ENCODE measurements around the gene NCKAP1. TPM values are rescaled to one million over a fixed set of nuclear protein-coding genes. Genes with fewer than 3 reads are reported as not detected.

The NCKAP1 gene
- total RNA-seq, 1 donor from 2014 or later, result 55.7 TPM

- Histone ChIP-seq H3K36me3 (peaks cover 9 to 31% of the 10 kb centered on the region in 2 donors), H3K27ac (no peak overlapping the region), H3K4me1 (peaks cover 0 to 5% of the 10 kb centered on the region in 2 donors), H3K27me3 (no peaks in the 10 kb centered on the region), H3K4me3 (no peak overlapping the region), H3K9me3 (no peaks in the 10 kb centered on the region)
- no peak for TF ChIP-seq CTCF (IDR thresholded peaks at IDR 0.05)
- DNase-seq (ENCODE audit: low spot score in 2 of 2), result no peak
- intact Hi-C loops (cut with DNase I), result no loop called here
These were observed 123.4 kb downstream of the NCKAP1 start for GRCh38 chr2:182914852-182915251.

GRCh38 chr2:182913064-182913463, 125.2 kb downstream of the NCKAP1 start:
- no peak for DNase-seq (ENCODE audit: low spot score in 2 of 2)
- no peaks in the 10 kb centered on the region for H3K9me3 ChIP-seq
- H3K36me3 ChIP-seq, result peaks cover 9 to 37% of the 10 kb centered on the region in 2 donors
- intact Hi-C loops (cut with DNase I), result no loop called here
- no peak for TF ChIP-seq CTCF (IDR thresholded peaks at IDR 0.05)
- H3K27ac ChIP-seq, result no peak overlapping the region
- H3K4me1 ChIP-seq, result peaks cover 0 to 5% of the 10 kb centered on the region in 2 donors
- no peaks in the 10 kb centered on the region for H3K27me3 ChIP-seq
- H3K4me3 ChIP-seq, result no peak overlapping the region

- no peak overlapping the region for H3K27ac ChIP-seq
- H3K36me3 ChIP-seq, result peaks cover 9 to 37% of the 10 kb centered on the region in 2 donors
- intact Hi-C loops (cut with DNase I), result no loop called here
- H3K27me3 ChIP-seq, result no peaks in the 10 kb centered on the region
- H3K9me3 ChIP-seq, result no peaks in the 10 kb centered on the region
- no peak for DNase-seq (ENCODE audit: low spot score in 2 of 2)
- H3K4me1 ChIP-seq, result peaks cover 0 to 5% of the 10 kb centered on the region in 2 donors
- H3K4me3 ChIP-seq, result no peak overlapping the region
- no peak for TF ChIP-seq CTCF (IDR thresholded peaks at IDR 0.05)
These were observed 125.7 kb downstream of the NCKAP1 start for GRCh38 chr2:182912518-182912915.

- intact Hi-C loops (cut with DNase I), result no loop called here
- no peak for TF ChIP-seq CTCF (IDR thresholded peaks at IDR 0.05)
- Histone ChIP-seq H3K4me3 (no peak overlapping the region), H3K27ac (no peak overlapping the region), H3K27me3 (no peaks in the 10 kb centered on the region), H3K36me3 (peaks cover 9 to 37% of the 10 kb centered on the region in 2 donors), H3K9me3 (no peaks in the 10 kb centered on the region), H3K4me1 (peaks cover 0 to 7% of the 10 kb centered on the region in 2 donors)
- no peak for DNase-seq (ENCODE audit: low spot score in 2 of 2)
These were observed 126.3 kb downstream of the NCKAP1 start for GRCh38 chr2:182911813-182912517.

- no peak for DNase-seq (ENCODE audit: low spot score in 2 of 2)
- TF ChIP-seq CTCF (IDR thresholded peaks at IDR 0.05), result no peak
- intact Hi-C loops (cut with DNase I), result no loop called here
- peaks cover 0 to 7% of the 10 kb centered on the region in 2 donors for H3K4me1 ChIP-seq
- H3K9me3 ChIP-seq, result no peaks in the 10 kb centered on the region
- no peaks in the 10 kb centered on the region for H3K27me3 ChIP-seq
- H3K4me3 ChIP-seq, result no peak overlapping the region
- no peak overlapping the region for H3K27ac ChIP-seq
- H3K36me3 ChIP-seq, result peaks cover 9 to 37% of the 10 kb centered on the region in 2 donors
These were observed 127.3 kb downstream of the NCKAP1 start for GRCh38 chr2:182910965-182911364.
